Measurements from ENCODE around the gene PPP1R9B. TPM values are rescaled to one million over a fixed set of nuclear protein-coding genes. Genes with fewer than 3 reads are reported as not detected.

PPP1R9B gene
- total RNA-seq, 1 donor from 2014 or later: 16.6 TPM

- no peaks in the 10 kb centered on the region for H3K27me3 ChIP-seq (ENCODE audit: control insufficient read depth, insufficient read depth, low read length)
- TF ChIP-seq, protein P1, sequence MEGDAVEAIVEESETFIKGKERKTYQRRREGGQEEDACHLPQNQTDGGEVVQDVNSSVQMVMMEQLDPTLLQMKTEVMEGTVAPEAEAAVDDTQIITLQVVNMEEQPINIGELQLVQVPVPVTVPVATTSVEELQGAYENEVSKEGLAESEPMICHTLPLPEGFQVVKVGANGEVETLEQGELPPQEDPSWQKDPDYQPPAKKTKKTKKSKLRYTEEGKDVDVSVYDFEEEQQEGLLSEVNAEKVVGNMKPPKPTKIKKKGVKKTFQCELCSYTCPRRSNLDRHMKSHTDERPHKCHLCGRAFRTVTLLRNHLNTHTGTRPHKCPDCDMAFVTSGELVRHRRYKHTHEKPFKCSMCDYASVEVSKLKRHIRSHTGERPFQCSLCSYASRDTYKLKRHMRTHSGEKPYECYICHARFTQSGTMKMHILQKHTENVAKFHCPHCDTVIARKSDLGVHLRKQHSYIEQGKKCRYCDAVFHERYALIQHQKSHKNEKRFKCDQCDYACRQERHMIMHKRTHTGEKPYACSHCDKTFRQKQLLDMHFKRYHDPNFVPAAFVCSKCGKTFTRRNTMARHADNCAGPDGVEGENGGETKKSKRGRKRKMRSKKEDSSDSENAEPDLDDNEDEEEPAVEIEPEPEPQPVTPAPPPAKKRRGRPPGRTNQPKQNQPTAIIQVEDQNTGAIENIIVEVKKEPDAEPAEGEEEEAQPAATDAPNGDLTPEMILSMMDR (IDR thresholded peaks at IDR 0.05; ENCODE audit: insufficient read depth, low read length, severe bottlenecking): no peak
- peaks cover 26% of the 10 kb centered on the region for H3K36me3 ChIP-seq (ENCODE audit: control insufficient read depth, insufficient read depth, low read length)
- no peak overlapping the region for H3K4me3 ChIP-seq (ENCODE audit: low read depth, low read length)
- no peak for FAIRE-seq
- DNase-seq (ENCODE audit: low read depth): peak; percentile 41
These were observed 5.5 kb downstream of the PPP1R9B start for GRCh38 chr17:50144845-50145531.

GRCh38 chr17:50144355-50144754 is 6.1 kb downstream of the PPP1R9B start:
- H3K36me3 ChIP-seq (ENCODE audit: control insufficient read depth, insufficient read depth, low read length): peaks cover 31% of the 10 kb centered on the region

DNA sequence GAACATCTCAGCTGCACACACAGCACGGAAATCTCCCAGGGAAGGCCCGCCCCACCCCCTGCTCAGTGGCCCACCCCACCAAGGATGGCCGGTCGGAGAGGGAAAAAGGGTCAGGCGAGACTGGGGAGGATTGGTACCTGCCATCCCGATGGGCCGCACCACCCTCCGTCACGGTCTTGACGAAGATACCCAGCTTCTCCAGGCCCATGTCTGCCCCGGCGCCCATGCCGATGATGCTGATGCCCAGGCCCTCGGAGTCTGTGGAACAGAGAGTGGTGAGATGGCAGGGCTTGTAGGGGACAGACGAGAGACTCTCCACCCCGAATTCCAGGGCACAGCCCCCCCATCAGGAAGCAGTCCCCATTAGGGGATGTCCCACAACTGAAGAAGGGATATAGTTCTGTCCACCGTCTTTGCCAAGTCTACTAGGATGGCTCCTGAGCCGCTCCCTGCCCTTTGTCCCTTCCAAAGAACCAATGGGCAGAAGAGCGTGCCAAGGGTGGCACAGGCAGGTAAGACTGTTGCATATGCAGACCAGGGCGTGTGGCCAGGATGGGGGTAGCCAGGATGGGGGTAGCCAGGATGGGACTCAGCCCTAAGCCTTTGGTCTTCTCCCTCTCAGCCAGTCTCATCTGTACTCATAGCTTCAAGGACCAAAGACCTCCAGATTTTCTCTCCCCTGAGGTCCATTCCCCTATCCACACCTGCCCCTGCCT is 6.9 kb downstream of the PPP1R9B start:
- no peaks in the 10 kb centered on the region for H3K27me3 ChIP-seq (ENCODE audit: control insufficient read depth, insufficient read depth, low read length)
- no peak overlapping the region for H3K4me3 ChIP-seq (ENCODE audit: low read depth, low read length)
- no peak for DNase-seq (ENCODE audit: low read depth)
- TF ChIP-seq, protein P1 (IDR thresholded peaks at IDR 0.05; ENCODE audit: insufficient read depth, low read length, severe bottlenecking): no peak
- no peak for FAIRE-seq
- peaks cover 38% of the 10 kb centered on the region for H3K36me3 ChIP-seq (ENCODE audit: control insufficient read depth, insufficient read depth, low read length)

More at GRCh38 chr17:50144355-50144754, 6.1 kb downstream of the PPP1R9B start:
- H3K27me3 ChIP-seq (ENCODE audit: control insufficient read depth, insufficient read depth, low read length): no peaks in the 10 kb centered on the region
- peak; percentile 7 for FAIRE-seq
- TF ChIP-seq, protein P1 (IDR thresholded peaks at IDR 0.05; ENCODE audit: insufficient read depth, low read length, severe bottlenecking): no peak
- no peak overlapping the region for H3K4me3 ChIP-seq (ENCODE audit: low read depth, low read length)
- DNase-seq (ENCODE audit: low read depth): no peak

DNA sequence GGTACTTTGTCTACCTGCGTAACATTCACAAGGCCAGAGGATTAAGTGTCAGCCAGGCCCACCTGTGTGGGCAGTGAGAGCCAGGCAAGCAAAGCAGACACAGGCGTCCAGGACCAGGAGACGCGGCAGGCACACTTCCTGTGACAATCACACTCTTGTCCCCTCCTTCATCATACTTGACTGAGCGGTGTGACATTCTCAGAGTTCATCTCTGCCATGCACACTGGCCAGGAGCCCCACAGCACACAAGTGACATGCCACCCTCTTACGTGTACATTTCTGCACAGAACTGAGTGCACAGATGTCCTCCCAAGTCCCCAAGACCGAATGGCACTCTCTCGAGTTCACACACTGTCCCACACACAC is 8.7 kb downstream of the PPP1R9B start:
- TF ChIP-seq, protein P1 (IDR thresholded peaks at IDR 0.05; ENCODE audit: insufficient read depth, low read length, severe bottlenecking): no peak
- DNase-seq (ENCODE audit: low read depth) (no peak), FAIRE-seq (no peak)
- no peak overlapping the region for H3K4me3 ChIP-seq (ENCODE audit: low read depth, low read length)
- H3K27me3 ChIP-seq (ENCODE audit: control insufficient read depth, insufficient read depth, low read length): no peaks in the 10 kb centered on the region
- H3K36me3 ChIP-seq (ENCODE audit: control insufficient read depth, insufficient read depth, low read length): peaks cover 53% of the 10 kb centered on the region

- FAIRE-seq: no peak
- Histone ChIP-seq H3K36me3 (ENCODE audit: control insufficient read depth, insufficient read depth, low read length) (peaks cover 56% of the 10 kb centered on the region), H3K27me3 (ENCODE audit: control insufficient read depth, insufficient read depth, low read length) (no peaks in the 10 kb centered on the region), H3K4me3 (ENCODE audit: low read depth, low read length) (no peak overlapping the region)
- TF ChIP-seq, protein P1 (IDR thresholded peaks at IDR 0.05; ENCODE audit: insufficient read depth, low read length, severe bottlenecking): no peak
- no peak for DNase-seq (ENCODE audit: low read depth)
These were observed 9.3 kb downstream of the PPP1R9B start for GRCh38 chr17:50141026-50141744.

Data from bronchial epithelial cell (primary cell).